UCSD-AML1 (cell line): Measurements from ENCODE around the gene ANKRD29.
A peak's percentile ranks its signal among the peaks of the same experiment; 100 is the strongest.
"Not testable (repeated sequence)": the region's sequence is repeated elsewhere in the genome, so short reads cannot be mapped to it uniquely, and the experiment has no call there.

Experiments used
- DNase-seq: peaks from one replicate; lab custom pipeline; 2025; ENCODE audit not compliant: unreplicated experiment; lab: John Stamatoyannopoulos, UW

ANKRD29 gene

DNA sequence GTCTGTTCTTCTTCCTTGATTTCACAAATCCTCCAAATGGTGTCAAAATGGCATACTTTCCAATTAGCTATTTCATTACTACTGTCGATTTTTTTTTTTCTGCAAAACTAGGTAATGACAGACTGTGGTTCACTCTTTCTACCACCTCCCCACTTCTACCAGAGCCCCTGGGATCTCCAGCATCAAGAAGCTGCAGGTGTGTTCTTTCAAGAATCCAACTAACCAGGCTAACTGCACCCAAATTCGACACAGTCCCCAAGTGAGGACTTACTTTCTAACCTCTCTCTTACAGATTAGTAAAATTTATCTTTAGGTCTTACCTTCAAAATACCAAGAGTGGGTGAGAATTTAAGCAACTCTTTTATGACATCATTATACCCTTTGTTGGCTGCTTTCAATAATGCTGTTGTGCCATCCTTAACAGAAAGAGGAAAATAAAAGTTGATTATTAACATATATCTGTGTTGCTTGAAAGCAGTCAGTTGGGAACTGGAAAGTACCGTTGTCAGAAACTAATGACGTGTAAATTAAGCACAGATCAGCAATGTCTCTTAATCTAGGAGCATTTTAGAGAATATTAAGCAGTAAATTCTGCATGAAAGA is 45.2 kb downstream of the ANKRD29 start:
- no peak for DNase-seq

DNA sequence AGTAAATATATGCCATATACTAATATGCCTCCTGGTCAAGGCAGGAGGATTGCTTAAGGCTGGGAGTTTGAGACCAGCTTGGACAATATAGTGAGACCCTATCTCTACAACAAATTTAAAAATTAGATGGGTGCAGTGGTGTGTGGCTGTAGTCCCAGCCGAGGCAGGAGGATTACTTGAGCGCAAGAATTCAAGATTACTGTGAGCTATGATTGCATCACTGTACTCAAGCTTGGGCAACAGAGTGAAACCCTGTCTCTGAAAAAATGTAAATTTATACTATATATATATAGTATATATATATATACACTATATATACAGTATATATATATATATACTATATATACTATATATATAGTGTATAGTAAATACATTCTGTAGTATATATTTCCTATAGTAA is 46.5 kb downstream of the ANKRD29 start:
- no peak for DNase-seq

DNA sequence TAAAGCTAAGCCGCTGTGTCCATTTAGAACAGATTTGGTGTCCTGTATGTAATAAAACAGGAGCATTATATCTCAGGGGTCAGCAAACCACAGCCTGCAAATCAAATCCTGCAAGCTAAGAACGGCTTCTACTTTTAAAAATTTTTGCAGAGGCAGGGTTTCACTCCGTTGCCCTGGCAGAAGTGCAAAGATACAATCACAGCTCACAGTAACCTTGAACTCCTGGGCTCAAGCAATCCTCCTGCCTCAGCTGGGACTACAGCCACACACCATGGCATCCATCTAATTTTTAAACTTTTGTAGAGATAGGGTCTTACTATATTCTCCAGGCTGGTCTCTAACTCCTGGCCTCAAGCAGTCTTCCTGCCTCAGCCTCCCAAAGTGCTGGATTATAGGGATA is 47.8 kb downstream of the ANKRD29 start:
- no peak for DNase-seq

GRCh38 chr18:23614413-23614812 is 48.3 kb downstream of the ANKRD29 start:
- DNase-seq: no peak

DNA sequence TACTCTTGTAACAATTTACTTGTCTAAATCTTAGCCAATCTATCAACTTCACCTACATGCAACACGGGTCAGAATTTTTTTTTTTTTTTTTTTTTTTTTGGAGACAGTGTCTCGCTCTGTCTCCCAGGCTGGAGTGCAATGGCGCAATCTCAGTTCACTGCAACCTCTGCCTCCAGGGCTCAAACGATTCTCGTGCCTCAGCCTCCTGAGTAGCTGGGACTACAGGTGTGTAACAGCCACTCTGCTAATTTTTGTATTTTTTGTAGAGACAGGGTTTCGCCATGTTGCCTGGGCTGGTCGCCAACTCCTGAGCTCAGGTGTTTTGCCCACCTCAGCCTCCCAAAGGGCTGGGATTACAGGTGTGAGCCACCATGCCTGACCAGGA is 49.6 kb downstream of the ANKRD29 start:
- DNase-seq: not testable (repeated sequence)

DNA sequence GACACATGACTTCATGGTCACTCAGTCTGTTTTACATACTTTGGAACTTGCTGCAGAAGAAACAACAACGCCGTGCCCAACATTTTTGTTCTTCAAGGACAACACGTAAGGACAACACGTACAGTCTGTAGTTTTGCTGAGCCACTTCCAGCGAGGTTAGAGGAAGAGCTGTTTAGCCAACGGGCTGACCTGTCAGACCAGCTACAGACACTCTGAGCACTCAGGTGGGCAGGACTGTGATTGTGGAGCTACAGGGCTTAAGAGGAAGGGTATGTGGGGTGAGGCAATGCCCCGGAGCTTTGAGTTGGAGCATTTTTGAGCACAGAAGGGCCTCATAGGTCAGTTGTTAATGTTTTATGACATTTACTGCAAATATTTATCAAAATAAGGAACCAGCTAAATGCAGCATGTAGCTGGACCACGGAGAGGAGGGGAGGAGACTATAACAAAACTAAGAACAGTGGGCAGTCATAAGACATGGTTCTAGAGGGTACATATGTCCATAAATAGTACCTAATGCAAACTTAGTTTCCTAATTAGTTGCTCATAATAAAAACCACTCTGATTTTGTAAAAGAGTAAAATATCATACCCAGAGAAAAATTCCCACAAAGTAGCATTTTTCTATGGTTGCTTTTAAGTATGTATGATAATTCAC is 50.1 kb downstream of the ANKRD29 start:
- no peak for DNase-seq

GRCh38 chr18:23609390-23610023 is 53.2 kb downstream of the ANKRD29 start:
- DNase-seq: no peak

GRCh38 chr18:23608211-23608610 is 54.5 kb downstream of the ANKRD29 start:
- no peak for DNase-seq

DNA sequence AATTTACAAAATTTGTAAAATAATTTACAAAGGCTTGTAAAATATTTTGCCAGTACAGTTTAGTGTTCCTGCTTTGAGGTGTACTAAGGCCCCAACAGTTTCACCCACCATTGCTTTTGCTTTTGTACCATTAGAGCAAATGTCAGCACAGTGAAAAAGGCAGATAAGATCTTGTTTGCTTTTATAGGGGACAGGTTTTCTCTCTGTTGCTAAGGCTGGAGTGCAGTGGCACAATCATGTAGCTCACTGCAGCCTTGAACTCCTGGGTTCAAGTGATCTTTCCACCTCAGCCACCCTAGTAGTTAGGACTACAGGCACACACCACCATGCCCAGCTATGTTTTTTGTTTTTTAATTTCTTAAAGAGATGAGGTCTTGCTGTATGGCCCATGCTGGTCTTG is 56.8 kb downstream of the ANKRD29 start:
- no peak for DNase-seq

GRCh38 chr18:23599809-23600208 is 62.9 kb downstream of the ANKRD29 start:
- no peak for DNase-seq

- no peak for DNase-seq
Observed at GRCh38 chr18:23596183-23596582, 66.5 kb downstream of the ANKRD29 start.

DNA sequence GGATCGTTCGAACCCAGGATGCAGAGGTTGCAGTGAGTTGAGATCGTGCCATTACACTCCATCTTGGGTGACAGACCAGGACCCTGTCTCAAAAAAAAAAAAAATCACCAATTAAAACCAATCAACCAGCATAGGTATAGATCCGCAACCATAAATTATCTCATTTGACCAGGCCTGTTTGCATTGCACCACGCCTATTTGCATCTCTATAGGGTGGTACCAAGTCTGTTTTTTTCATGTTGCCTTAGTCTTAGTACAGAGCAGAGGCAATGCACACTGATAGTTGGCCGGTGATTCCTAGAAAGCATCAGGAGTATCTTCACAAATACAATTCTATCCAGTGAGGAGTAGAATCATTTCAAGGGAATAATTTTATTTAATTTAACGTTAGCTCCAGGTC is 67.1 kb downstream of the ANKRD29 start:
- no peak for DNase-seq

DNA sequence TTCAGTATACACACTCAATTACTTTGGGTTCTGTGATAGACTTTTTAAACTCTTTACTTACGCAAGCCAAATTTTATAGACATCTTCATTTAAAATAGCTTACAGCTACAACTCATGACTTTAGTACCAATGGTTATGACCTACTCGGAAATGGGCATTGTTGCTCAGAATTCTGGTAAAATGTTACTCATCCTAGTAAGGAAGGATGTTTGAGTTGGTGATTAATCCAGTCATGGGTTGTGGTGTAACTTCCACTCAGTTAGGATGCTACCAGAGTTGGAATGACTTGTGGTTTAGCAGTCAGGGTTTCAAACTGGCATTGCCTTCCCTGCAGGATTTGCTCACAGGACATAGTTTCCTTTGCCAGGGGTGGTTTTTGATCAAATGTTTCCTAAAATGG is 69.0 kb downstream of the ANKRD29 start:
- no peak for DNase-seq

- no peak for DNase-seq
Observed at GRCh38 chr18:23592911-23593310, 69.8 kb downstream of the ANKRD29 start.

DNA sequence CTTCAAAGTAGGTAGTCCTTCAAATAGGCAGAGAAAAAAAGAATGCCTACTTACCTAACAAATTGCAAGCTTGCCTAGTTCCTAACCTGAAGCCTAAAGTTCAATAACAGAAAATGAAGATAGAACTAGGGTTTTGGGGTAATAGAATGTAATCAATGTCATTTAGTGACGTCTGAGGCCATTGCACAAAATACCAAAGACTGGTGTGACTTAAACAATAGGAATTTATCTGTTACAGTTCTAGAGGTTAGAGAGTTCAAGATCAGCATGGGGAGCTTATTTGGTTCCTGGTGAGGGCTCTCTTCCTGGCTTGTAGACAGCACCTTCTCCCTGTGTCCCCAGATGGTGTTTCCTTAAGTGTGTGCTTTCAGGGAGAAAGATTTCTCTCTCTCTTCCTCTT is 71.7 kb downstream of the ANKRD29 start:
- no peak for DNase-seq

DNA sequence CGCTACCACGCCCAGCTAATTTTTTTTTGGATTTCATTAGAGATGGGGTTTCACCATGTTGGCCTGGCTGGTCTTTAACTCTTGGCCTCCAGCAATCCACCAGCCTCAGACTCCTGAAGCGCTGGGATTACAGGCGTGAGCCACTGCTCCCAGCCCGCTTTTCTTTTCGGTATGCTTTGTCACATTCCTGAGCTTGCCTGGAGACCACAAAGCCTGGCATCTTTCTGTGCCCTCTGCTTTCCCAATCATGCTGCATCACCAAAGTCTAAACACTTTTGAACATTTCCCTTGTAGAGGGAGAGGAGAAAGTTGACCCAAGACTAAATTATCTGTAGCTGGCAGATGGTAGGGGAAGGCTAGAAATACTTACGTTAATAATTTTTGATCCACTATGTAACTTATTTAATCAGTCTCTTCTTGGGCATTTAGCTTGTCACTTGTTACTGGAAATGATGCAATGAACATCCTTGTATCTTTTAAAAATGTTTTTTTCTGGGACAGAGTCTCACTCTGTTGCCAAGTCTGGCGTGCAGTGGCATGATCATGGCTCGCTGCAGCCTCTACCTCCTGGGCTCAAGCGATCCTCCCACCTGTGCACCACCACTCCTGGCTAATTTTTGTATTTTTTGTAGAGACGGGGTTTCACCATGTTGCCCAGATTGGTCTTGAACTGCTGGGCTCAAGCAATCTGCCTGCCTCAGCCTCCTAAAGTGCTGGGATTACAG is 73.7 kb downstream of the ANKRD29 start:
- no peak for DNase-seq

- no peak for DNase-seq
Observed at GRCh38 chr18:23587220-23587642, 75.5 kb downstream of the ANKRD29 start.

- DNase-seq: peak; percentile 93
Observed at GRCh38 chr18:23586249-23587196, 76.2 kb downstream of the ANKRD29 start, which contains the start of gene NPC1. NPC1 (minus strand) TSS chr18:23586506; CDS start chr18:23586343, 163 bp downstream.

DNA sequence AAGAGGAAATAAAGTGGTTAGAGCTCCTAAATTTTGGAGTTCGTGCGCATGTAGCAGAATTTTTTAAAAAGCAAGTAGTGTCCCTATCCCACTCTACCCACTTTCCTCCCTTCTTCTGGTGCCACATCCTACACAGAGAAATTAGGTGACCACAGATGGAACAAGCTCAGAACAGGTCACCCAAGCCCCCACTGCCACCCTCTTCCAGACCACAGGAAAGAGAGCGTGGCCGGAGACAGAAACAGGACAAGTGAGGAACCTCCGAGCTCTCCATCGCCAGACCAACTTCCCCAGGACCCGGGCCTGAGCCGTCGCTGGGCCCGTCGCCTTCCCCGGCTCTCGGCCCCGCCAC is 76.8 kb downstream of the ANKRD29 start:
- no peak for DNase-seq

GRCh38 chr18:23585007-23585871 is 77.5 kb downstream of the ANKRD29 start:
- DNase-seq: peak; percentile 18
